Subcutaneous abdominal adipose tissue (tissue), 5 donors: ENCODE results near the gene NUAK1.

ENCODE experiments used
- H3K27ac ChIP-seq: one replicate; pipeline ENCODE4 v1.7.0; 2013; ENCODE audit warnings: low read depth, mild to moderate bottlenecking, inconsistent platforms, low read length, moderate library complexity
- H3K27me3 ChIP-seq, 5 donors: one replicate each; pipeline ENCODE4 v1.7.0; 2013; ENCODE audit warnings: low read length in 5 of 5, inconsistent platforms in 1 of 5; ENCODE audit not compliant: control insufficient read depth in 5 of 5, insufficient read depth in 4 of 5
- H3K36me3 ChIP-seq, 5 donors: one replicate each; pipeline ENCODE4 v1.7.0; 2013; ENCODE audit warnings: low read length in 5 of 5; ENCODE audit not compliant: control insufficient read depth in 5 of 5, insufficient read depth in 5 of 5
- H3K4me1 ChIP-seq, 5 donors: one replicate each; pipeline ENCODE4 v1.7.0; 2013; ENCODE audit warnings: low read length in 5 of 5, mild to moderate bottlenecking in 3 of 5, moderate library complexity in 1 of 5; ENCODE audit not compliant: control insufficient read depth in 5 of 5, insufficient read depth in 5 of 5
- H3K4me3 ChIP-seq, 5 donors: one replicate each; pipeline ENCODE4 v1.7.0; 2013; ENCODE audit warnings: low read length in 5 of 5, low read depth in 1 of 5
- H3K9ac ChIP-seq, 5 donors: one replicate each; pipeline ENCODE4 v1.7.0; 2013; ENCODE audit warnings: low read length in 5 of 5, mild to moderate bottlenecking in 4 of 5, moderate library complexity in 3 of 5
- H3K9me3 ChIP-seq, 5 donors: one replicate each; pipeline ENCODE4 v1.7.0; 2013; ENCODE audit warnings: low read length in 5 of 5; ENCODE audit not compliant: control insufficient read depth in 5 of 5
- donor health status: healthy.
- donor health status: healthy.
- donor health status: healthy.
- donor health status: healthy.
- donor health status: healthy.

Gene NUAK1

GRCh38 chr12:106058256-106059182 is 80.2 kb downstream of the NUAK1 start:
- Histone ChIP-seq H3K9me3 (peaks cover 0 to 5% (median 0%) of the 10 kb centered on the region in 5 donors), H3K4me1 (peaks cover 0 to 14% (median 6%) of the 10 kb centered on the region in 5 donors), H3K36me3 (no peaks in the 10 kb centered on the region), H3K9ac (no peak overlapping the region), H3K4me3 (no peak overlapping the region), H3K27ac (no peak overlapping the region), H3K27me3 (no peaks in the 10 kb centered on the region)

DNA sequence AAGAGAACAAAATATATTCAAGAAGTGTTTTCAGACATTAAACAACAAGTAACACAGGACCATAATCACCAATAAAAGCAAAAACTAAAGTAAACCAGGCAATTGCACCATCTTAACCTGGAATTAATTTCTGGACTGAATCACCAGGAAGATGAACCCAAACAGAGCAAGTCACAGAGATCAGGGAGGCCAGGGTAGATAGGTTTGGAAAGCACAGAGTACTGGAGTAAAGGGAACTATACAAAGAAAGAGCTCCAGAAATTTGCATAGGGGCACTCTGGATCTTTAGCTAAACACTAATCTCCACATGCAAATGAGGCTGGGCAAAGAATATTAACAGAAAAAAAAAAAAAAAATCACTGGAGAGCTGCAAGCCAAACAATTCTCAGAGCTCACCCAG is 84.7 kb downstream of the NUAK1 start:
- Histone ChIP-seq H3K4me1 (peaks cover 0 to 15% (median 6%) of the 10 kb centered on the region in 5 donors), H3K9ac (no peak overlapping the region), H3K9me3 (peaks cover 0 to 5% (median 0%) of the 10 kb centered on the region in 5 donors), H3K27me3 (no peaks in the 10 kb centered on the region), H3K4me3 (no peak overlapping the region), H3K27ac (no peak overlapping the region), H3K36me3 (no peaks in the 10 kb centered on the region)

GRCh38 chr12:106051853-106052531 is 86.8 kb downstream of the NUAK1 start:
- H3K4me1 ChIP-seq: peaks cover 0 to 15% (median 0%) of the 10 kb centered on the region in 5 donors
- H3K36me3 ChIP-seq: no peaks in the 10 kb centered on the region
- H3K27ac ChIP-seq: no peak overlapping the region
- no peak overlapping the region for H3K9ac ChIP-seq
- H3K27me3 ChIP-seq: no peaks in the 10 kb centered on the region
- H3K9me3 ChIP-seq: peaks cover 0 to 5% (median 0%) of the 10 kb centered on the region in 5 donors
- H3K4me3 ChIP-seq: no peak overlapping the region

- Histone ChIP-seq H3K9ac (no peak overlapping the region), H3K4me1 (peaks cover 0 to 23% (median 0%) of the 10 kb centered on the region in 5 donors), H3K27me3 (no peaks in the 10 kb centered on the region), H3K27ac (no peak overlapping the region), H3K4me3 (no peak overlapping the region), H3K9me3 (no peaks in the 10 kb centered on the region), H3K36me3 (no peaks in the 10 kb centered on the region)
Measured at GRCh38 chr12:106049546-106049945, 89.2 kb downstream of the NUAK1 start.

DNA sequence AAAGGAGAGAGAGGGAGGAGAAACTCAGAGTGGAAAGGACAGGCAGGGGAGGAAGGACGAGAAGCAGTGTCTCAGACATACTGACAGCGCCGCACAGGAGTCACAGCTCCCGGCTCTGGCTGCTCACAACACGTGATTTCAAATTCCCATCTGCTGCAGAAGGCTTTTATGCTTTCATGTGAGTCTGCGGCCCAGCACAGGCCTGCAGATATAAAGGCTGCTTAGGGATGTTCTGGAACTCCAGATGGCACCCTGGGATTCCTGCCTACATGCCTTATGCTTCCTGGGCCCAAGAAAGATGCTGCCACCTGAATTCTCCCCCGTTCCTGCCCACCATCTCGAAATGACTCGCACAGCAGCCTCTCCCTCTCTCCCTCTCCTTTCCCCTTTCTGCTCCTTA is 89.6 kb downstream of the NUAK1 start:
- Histone ChIP-seq H3K4me1 (peaks cover 0 to 23% (median 0%) of the 10 kb centered on the region in 5 donors), H3K27ac (no peak overlapping the region), H3K9me3 (no peaks in the 10 kb centered on the region), H3K9ac (no peak overlapping the region), H3K27me3 (no peaks in the 10 kb centered on the region), H3K4me3 (no peak overlapping the region), H3K36me3 (no peaks in the 10 kb centered on the region)

DNA sequence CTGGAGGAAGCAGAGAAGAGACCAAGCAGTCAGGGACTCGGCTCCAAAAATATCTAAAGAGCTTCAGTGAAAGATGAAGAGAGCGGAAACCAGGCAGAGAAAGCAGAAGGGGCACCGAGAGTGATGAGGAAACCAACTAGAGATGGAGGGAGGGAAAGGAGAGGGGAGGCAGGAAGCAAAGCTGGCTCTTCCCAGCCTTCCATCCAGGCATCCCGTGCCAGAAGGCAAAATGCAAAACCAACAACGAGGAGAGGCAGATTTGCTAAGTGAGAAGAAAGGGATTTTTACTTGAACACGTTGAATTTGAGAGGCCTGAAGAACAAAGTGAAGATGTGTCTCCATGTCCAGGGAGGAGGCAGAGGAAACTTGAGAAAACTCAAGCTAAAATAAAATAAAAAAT is 90.1 kb downstream of the NUAK1 start:
- Histone ChIP-seq H3K4me1 (peaks cover 0 to 23% (median 0%) of the 10 kb centered on the region in 5 donors), H3K9me3 (no peaks in the 10 kb centered on the region), H3K36me3 (no peaks in the 10 kb centered on the region), H3K9ac (no peak overlapping the region), H3K27ac (no peak overlapping the region), H3K27me3 (no peaks in the 10 kb centered on the region), H3K4me3 (no peak overlapping the region)

DNA sequence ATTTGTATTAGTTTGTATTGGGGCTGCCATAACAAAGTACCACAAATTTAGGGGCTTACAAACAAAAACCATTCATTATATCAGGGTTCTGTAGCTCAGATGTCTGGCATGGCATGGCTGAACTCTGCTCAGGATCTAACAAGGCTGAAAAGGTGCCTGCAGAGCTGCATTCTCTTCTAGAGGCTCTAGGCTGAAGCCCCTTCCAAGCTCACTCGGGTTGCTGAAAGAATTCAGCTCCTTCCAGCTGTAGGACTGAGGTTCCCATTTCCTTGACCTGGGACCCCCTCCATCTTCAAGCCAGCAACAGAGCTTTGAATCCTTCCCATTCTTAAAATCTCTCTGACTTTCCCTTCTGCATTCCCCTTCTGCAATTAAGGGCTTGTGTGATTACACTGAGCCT is 90.7 kb downstream of the NUAK1 start:
- Histone ChIP-seq H3K27ac (no peak overlapping the region), H3K36me3 (no peaks in the 10 kb centered on the region), H3K9ac (no peak overlapping the region), H3K4me1 (peaks cover 0 to 20% (median 0%) of the 10 kb centered on the region in 5 donors), H3K27me3 (no peaks in the 10 kb centered on the region), H3K4me3 (no peak overlapping the region), H3K9me3 (no peaks in the 10 kb centered on the region)

DNA sequence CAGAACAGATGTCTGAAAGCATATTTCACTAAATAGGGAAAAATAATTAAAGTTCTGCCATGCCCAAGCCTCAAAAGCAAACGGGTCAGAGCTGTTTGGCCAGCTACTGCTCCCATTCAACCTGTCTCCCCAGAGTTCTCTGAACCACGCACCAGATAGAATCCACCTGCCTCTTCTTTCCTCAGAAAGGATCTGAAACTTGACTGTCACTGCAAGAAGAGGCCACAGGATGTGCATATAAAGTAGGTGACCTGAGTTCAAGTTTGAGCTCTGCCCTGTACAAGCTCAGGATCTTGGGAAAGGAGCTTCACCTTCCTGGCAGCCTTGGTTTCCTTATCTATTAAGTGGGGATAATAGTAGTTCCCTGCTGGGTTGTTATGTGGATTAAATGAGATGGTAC is 91.8 kb downstream of the NUAK1 start:
- Histone ChIP-seq H3K36me3 (no peaks in the 10 kb centered on the region), H3K4me3 (no peak overlapping the region), H3K9me3 (no peaks in the 10 kb centered on the region), H3K27ac (no peak overlapping the region), H3K9ac (no peak overlapping the region), H3K4me1 (peaks cover 0 to 11% (median 0%) of the 10 kb centered on the region in 5 donors), H3K27me3 (no peaks in the 10 kb centered on the region)

- no peaks in the 10 kb centered on the region for H3K9me3 ChIP-seq
- no peaks in the 10 kb centered on the region for H3K36me3 ChIP-seq
- no peak overlapping the region for H3K9ac ChIP-seq
- no peak overlapping the region for H3K27ac ChIP-seq
- H3K4me3 ChIP-seq: no peak overlapping the region
- H3K4me1 ChIP-seq: peaks cover 0 to 8% (median 0%) of the 10 kb centered on the region in 5 donors
- H3K27me3 ChIP-seq: no peaks in the 10 kb centered on the region
Measured at GRCh38 chr12:106046301-106046846, 92.4 kb downstream of the NUAK1 start.

- no peaks in the 10 kb centered on the region for H3K9me3 ChIP-seq
- peaks cover 0 to 8% (median 0%) of the 10 kb centered on the region in 5 donors for H3K4me1 ChIP-seq
- H3K4me3 ChIP-seq: no peak overlapping the region
- H3K27me3 ChIP-seq: no peaks in the 10 kb centered on the region
- H3K36me3 ChIP-seq: no peaks in the 10 kb centered on the region
- no peak overlapping the region for H3K27ac ChIP-seq
- H3K9ac ChIP-seq: no peak overlapping the region
Measured at GRCh38 chr12:106045251-106045674, 93.5 kb downstream of the NUAK1 start.
